GM19328 (cell line): ENCODE data around the gene EPB41L1.

ENCODE experiments used
- ATAC-seq: cut with Tn5 transposase; IDR thresholded peaks from one replicate; pipeline ENCODE4 v1.9.1; 2021; ENCODE audit warnings: mild to moderate bottlenecking, moderate library complexity; ENCODE audit not compliant: unreplicated experiment

Gene EPB41L1

DNA sequence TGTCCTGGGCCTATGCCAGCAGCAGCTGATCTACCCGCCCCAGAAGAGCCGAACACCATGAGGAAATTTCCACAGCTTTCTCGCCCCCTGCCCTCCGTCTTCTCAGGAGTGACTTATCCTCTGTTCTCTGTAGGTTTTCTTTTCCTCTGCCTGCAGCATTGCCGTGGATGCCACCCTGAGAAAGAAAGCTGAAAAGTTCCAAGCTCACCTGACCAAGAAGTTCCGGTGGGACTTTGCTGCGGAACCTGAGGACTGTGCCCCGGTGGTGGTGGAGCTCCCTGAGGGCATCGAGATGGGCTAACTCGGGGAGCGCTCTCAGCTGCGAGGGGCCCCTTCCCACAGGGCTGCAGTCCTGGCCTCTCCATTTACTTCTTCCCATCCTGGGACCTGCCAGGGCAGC is 100.9 kb downstream of the EPB41L1 start:
- ATAC-seq: no peak

DNA sequence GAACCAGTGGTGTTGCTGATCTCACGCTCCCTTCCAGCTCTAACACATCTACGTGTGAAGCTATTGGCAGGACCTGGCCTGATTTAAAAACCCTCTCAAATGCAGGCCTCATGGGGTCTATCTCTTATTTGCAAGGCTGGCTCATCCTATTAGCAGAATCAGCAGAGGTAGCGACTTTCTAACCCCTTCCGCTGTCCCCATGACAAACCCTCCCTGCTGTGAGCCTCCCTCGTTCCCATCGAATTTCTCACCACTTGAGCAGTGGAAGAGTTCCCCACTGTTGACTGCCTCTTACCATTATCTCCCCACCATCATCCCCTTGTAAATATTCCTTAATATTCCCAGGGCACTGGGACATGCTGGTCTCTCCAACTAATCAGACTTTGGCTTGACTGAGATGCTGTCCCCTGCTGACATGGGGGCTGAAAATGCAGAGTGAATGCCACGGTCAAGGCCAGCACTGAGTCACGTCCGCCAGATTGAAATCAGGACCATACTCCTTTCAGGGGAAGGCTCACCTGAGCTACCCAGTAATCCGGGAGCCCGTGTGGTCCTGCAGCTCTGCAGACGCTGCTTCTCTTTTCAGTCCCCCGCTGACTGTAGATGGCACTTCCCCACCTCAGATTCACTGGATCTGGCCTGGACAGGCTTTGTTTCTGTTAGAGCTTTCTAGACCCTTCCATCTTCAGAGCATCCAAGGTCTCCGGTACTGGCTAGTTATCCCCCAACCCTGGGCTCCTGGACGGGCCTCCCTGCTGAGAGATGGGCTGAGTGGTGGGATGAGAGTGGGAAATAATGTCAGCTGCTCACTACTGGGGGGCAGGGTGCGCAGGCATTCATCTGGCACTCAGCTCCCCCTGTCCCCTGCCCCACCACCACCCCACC is 104.9 kb downstream of the EPB41L1 start:
- ATAC-seq: no peak

DNA sequence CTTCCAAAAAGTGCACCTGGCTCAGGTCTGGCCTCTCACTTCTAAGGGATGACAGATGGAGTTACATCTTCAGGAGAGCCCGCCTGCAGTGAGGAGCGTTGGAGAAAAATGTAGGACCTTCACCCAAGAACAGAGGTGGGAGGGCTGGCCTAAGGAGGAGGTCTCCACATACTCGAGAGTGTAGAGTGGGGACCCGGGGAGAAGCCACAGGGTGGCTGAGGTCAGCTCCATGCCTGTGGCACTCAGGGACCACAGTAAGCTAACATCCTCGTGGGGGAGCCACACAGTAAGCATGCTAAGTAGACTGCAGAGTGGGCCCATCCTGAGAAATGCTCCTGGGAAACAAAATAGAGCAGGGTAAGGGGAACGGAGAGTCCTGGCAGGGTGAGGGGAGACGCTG is 105.8 kb downstream of the EPB41L1 start:
- no peak for ATAC-seq

DNA sequence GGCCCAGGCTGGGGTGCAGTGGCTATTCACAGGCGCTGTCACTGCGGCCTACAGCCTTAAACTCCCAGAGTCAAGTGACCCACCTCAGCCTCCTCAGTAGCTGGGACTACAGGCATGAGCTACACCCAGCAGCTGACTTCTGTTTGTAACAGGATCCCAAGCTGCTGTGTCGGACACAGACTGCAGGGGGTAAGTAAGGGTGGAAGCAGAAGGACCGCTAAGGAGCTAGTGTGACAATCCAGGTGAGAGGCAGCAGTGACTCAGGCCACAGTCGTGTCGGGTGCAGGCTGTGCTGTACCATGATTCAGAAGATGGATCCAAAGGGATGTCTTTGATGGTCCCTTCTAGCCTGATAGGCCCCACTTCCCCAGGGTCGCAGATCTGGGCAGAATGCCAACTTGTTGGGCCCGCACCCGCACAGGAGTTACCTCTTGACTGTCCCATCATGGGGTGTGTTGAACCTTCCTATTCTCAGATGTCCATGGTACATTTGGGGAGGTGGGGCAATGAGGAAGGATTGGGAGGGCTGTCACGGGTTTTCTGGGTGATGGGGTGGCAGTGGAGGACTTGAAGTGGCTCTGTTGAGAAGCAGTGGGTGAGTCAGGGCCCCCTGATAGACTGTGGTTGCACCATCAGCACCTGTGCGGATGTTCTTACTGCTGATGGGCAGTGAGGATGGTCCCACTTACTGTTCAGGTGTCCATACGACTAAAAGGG is 107.0 kb downstream of the EPB41L1 start:
- no peak for ATAC-seq

DNA sequence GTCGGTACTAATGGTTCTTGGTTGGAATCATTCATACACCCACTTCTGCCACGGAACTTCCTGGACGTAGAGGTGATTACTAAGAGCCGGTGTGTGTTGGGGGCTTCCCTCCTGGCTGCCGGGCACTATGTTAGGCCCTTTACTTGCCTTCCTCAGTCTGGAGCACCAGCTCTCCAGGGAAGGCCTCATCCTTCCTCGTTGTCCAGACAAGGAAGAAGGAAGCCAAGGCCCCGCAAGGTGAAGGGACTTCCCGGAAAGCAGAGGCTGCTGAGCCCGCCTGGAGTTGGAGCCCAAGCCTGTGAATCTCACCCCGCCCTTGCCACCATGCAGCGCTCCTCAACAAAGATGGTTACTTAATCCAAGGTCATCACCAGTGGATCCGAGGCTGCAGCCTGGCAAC is 107.9 kb downstream of the EPB41L1 start:
- no peak for ATAC-seq

DNA sequence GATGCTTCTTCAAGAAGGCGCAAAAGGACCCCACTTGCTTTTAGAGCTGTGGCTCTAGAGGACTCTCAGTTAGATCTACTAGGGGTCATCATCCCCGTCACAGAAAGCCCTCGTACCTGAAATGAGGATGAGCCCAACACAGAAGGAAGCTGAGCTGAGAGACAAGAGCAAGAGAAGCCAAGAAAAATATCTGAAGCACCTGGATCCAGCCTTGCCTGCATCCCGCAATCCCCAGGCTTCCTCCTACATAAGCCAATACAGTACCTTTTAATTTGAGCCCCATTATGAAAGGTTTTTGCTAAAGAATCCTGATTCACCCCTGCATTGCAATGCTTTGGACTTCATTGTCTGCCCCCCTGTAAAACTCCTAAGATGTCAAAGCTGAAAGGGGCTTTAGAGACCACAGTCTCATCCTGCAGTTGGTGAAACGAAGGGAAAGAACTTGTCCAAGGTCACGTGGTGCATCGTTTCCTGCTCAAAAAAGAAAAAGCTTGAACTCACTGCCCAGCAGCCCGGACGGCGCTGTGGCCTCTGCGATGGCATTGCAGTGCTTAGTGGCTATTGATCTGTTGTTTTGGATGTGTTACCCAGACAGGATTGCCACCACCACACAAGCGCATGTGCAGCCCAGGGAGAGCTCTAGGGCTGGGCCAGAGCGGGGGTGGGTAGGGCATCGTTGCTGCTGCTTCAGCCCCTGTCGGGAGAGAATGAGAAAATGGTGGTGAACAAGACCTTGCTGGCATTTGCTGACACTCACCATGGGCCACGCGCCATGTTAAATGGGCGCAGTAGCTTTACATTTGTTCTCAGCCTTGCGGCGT is 110.1 kb downstream of the EPB41L1 start:
- ATAC-seq: no peak

DNA sequence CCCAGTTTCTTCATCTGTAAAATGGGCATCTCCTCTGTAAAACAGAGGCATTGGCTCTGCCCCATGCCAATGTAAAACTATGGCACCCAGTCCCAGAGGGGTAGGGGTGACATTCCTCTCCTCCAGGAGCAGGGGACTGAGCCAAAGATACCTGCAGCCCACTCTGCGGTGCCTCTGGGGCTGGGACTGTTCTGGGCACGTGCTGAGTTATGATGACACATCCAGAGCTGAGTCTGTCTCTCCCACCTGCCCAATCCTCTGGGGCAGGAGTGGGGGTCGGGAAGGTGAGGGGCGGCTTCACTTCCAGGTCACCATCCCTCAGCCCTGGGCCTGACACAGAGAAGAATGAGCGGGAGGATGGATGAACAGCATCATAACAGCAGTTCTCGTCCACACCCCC is 111.6 kb downstream of the EPB41L1 start:
- no peak for ATAC-seq

DNA sequence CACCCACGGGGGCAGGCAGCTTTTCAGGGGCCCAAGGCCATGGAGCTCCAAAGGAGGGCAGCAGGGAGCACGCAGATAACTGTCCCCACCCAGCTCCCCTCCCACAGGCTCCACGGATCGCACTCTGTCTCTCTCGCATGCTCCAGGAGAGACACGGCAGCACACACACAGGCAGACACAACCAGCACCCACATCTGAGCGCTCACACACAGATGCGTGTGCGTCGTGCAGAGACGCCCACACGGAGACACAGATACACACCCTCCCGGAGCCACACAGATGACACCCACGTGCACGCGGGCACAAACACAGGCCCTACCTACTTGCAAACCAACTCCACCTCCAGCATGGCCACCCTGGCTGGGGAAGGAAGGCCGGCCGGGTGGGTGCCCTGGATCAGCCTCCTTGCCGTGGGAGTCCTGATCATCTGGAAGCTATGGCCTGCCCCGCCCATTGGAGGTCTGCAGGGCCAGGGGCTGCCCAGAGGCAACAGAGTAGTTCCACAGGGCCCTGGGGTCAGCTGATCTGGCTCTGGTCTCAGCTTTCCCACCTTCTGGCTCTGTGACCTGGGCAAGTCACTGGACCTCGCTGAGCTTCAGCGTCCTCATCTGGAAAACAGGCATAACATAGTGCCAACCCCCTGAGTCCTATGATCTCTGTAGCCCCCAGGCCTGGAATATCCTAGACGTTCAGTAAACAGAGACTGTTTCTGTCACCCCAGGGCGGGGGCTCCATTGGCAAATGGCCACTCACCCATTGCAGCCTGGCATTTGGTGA is 113.3 kb downstream of the EPB41L1 start:
- no peak for ATAC-seq

DNA sequence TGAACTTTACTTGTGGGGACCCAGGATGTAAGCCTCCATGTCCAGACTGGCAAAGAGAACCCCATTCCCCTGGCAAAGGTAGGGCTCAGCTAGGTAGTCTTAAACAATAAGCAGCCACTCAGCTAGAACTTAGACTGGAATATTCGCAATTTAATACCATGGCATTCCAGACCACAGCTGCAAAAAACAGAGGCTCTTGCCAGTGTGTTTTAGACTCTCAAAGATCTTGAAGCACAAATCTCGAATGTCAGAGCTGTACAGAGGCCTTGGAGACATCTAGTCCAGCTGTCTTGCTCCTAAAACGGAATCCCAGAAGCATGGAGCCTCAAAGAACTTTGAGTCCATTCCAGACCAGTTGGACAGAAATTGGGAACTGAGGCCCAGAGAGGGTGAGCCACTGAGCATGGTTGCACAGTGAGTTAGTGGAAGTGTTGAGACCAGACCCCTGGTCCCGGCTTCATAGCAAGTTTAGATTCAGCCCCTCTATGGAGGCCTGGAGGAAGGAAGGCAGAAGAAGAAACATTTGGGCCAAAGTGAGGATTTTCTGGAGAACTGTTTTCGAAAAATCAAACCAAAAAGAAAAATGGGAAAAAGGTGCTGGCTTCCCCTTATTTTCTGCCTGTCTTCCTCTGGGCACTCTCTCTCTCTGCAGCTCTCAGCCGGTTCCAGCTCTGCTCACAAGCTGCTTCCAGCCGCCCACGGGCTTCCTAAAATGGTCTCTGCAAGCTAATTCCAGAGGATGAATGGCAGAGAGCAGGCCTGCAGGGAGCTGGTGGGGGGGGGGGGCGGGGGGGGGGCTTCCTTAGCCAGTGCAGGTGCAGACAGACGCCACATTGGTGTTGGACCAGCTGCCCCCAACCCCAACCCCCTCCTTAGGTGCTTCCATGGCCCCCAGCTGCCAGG is 114.2 kb downstream of the EPB41L1 start:
- ATAC-seq: no peak

DNA sequence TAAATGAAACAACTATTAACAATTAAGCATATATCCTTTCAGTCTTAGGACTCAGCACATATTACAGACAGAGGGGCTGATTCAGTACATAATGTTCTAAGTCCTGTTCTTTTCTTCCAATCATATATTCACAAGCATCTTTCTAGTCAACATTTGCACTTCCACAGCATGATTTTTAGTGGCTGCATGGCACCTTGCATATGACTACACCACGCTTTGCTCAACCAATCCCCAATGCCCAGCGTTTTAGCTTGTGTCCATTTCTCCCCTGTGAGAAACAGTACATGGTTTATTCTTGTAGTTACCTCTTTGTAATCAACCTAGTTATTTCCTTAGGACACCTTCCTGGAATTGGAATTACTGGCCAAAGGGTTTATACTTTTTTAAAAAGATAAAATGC is 115.0 kb downstream of the EPB41L1 start:
- ATAC-seq: no peak

DNA sequence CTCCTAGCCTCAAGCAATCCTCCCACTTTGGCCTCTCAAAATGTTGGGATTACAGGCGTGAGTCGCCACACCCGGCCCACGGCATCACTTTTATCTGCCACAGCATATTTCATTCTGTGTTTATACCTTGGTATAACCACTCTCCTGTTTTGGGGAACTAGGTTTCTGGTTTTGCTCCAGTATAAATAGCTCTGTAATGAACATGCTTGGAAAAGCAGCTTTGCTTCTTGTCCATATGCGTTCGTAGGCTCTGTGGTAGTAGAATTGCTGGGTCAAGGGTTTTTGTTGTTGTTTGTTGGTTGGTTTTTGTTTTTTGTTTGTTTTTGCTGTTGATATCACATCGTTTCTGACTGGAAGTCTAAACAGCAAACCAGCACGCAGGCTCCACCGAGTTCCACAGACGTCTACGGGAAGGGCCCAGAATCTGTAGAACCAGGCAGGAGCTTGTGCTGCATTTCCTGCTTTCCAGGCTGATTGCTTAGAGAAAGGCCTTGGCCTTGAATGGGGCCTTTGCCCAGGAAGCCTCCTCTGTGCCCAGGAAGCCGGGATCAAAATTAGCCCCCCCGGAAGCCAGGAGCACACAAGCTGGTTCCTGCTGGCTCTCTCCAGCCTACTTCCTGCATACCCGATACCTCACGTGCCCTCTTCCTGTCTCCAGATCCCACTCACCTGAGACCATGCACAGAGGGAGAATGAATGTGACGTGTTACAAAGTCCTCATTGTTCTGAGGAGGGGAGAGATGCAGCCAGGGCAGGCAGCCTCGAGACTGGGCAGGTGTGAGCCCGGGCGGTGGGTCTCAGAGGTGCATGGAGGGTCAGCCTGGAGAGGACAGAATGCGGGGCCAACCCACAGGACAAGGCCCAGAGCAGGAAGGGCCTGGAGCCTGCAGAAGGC is 116.5 kb downstream of the EPB41L1 start:
- ATAC-seq: no peak

DNA sequence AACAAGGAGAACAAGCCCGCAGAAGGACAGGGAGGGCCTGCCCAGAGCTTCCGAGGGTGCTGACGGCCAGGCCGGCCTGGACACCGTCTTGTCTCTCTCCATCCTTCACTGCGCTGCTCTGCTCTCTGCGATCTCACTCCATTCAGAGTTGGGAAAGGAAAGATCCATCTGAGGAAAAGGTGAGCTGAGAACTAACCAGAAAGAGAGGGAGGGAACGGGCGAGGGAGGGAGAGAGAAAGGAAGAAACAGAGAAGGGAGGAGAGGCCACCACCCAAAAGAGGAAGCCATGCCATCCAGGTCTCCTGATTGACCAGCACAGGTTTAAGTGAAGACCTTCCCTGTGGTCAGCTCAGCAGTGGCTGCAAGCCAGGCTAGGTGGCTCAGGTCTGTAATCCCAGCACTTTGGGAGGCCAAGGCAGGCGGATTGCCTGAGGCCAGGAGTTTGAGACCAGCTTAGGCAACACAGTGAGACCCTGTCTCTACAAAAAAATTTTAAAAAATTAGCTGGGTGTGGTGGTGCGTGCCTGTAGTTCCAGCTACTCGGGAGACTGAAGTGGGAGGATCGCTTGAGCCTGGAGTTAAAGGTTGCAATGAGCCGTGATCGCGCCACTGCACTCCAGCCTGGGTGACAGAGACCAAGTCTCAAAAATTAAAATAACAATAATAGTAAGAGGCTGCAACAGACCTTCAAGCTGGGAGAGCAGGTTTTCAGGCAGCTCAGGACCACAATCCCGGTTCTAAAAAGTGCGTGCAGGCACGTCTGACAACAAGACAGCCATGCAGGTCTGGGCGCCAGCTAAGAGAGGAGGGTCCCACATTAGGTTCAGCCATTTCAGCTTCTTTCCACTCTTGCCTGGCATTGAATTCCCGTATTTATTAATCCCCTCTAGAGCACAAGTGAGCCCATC is 117.4 kb downstream of the EPB41L1 start:
- no peak for ATAC-seq

DNA sequence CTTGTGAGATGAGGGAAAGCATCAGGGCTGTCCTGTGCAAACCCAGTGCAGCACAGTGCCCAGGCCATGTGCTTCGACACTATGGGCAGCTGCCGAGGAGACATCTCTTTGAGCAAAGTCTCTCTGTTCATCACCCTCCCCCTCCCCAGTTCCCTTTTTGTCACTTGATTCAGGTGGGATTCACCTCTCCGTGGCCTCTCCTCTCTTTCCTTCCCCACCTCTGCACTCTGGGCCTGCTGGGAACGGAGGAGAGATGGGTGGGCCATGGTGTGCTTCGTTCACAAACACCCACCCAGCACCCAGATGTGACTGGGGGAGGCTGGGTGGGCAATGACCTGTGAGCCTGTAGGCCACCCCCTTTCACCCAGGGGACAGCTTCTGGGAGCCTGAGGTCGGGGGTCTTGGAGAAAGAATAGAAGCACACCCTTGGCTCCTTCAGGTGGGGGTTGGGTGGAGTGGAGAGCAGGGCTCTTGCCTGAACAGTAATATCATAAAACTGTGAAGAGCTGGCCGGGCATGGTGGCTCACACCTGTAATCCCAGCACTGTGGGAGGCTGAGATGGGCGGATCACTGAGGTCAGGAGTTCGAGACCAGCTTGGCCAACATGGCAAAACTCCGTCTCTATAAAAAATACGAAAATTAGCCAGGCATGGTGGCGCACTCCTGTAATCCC is 118.1 kb downstream of the EPB41L1 start:
- no peak for ATAC-seq

DNA sequence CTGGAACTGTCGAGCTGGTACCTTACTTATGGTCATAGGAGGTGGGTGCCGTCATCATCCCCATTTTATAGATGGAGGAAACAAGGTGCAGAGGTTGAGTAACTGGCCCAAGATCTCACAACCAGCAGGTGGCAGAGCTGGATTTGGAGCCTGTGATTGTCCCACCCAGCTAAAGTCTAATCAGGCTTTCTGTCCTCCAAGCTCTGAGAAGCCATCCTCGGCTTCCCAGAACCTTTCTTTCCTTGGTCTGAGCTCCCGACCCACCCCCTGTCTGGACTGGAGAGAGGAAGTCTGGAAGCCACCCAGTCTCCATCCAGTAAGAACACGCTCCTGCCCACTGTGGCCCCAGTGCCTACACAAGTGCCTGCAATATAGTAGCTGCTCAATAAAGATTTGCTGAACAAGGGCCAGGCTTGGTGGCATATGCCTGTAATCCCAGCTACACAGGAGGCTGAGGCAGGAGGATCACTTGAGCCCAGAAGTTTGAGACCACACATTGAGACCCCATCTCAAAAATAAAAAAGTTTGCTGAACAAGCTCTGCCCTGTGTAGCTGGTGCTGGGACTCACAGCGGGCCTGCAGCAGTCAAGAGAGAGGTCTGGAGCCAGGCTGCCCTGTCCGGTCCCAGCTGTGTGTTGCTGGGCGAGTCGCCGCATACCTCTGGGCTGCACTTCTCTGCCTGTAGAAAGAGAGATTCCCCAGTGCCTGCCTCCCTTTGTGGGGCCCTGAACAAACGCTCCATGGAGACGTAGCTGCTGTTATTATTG is 119.1 kb downstream of the EPB41L1 start:
- no peak for ATAC-seq

DNA sequence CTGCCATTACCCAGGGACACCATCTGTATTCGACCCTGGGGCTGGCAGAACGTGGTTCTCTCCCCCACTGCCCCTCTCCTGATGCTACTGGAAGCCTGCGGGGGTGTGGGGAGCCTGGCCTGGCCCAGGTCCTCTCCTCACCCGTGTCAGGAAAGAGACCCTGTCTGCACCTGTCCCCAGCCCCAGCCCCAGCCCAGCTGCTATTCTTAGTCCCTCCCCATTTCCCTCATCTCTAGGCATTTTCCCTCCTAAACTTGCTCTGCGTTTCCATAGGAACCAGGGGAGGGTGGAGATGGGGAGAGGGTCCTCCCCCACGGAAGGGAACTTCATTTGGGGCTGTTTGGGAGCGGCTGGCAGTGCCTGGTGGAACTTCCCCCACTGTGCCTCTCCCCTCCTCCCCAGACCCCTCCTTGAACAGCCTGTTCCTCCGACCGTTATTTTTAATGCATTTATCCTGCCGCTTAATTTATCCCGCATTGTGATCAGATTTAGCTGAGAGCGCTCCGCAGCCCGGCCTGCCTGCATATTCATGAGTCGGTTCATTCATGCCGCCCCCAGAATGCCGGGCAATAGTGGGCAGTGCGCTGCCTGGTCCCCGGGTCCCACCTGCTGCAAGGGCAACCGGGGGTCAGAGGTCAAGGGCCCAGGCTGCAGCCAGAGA is 119.8 kb downstream of the EPB41L1 start:
- ATAC-seq: no peak

DNA sequence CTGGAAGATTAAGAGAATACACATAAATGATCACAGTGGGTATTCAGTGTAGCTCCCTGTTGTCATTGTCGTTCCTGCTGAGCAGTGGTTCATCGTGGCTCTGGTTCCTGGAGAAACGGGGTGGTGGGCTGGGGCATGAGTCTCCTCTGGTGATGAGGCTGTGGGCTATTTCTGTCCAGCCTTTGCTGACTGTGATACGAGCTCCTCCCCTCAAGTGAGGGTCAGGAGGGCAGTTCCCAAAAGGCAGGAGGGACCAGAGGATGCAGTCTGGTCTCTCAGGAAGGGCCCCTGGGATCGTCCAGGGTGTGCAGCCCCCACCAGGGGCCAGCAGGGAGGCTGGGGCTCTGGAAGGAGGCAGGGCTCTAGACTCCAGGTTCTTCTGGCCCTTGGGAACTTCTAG is 120.5 kb downstream of the EPB41L1 start:
- ATAC-seq: no peak
